H9 (cell line): Measurements from ENCODE around the gene PLAC8. TPM values are rescaled to one million over a fixed set of nuclear protein-coding genes. Genes with fewer than 3 reads are reported as not detected.

Experiments
- DNase-seq: peaks from one replicate; pipeline ENCODE4 v3.0.0-alpha.2; 2017
- H2AFZ ChIP-seq: one replicate; pipeline ENCODE4 v1.6.1; 2013; ENCODE audit warnings: mild to moderate bottlenecking, low read length, control low read depth, moderate library complexity
- H2AK5ac ChIP-seq: 2 replicates; pipeline ENCODE4 v1.6.1; 2013; ENCODE audit warnings: low read length, control low read depth, mixed read lengths; ENCODE audit not compliant: insufficient read length
- H2BK120ac ChIP-seq: one replicate; pipeline ENCODE4 v1.6.1; 2013; ENCODE audit warnings: low read depth, mild to moderate bottlenecking, low read length, control low read depth, inconsistent platforms; ENCODE audit not compliant: poor library complexity, severe bottlenecking
- H2BK12ac ChIP-seq: 2 replicates; pipeline ENCODE4 v1.6.1; 2013; ENCODE audit warnings: low read length, control low read depth, mixed read lengths, low read depth; ENCODE audit not compliant: insufficient read length
- H2BK15ac ChIP-seq: 2 replicates; pipeline ENCODE4 v1.6.1; 2013; ENCODE audit warnings: low read depth, low read length, control low read depth
- H2BK20ac ChIP-seq: one replicate; pipeline ENCODE4 v1.6.1; 2013; ENCODE audit warnings: low read depth, mild to moderate bottlenecking, low read length, control low read depth, inconsistent platforms; ENCODE audit not compliant: poor library complexity, severe bottlenecking
- H2BK5ac ChIP-seq: 2 replicates; pipeline ENCODE4 v1.6.1; 2013; ENCODE audit warnings: low read length, control low read depth, mixed read lengths; ENCODE audit not compliant: insufficient read length
- H3K14ac ChIP-seq: 2 replicates; pipeline ENCODE4 v1.6.1; 2013; ENCODE audit warnings: low read length, control low read depth; ENCODE audit not compliant: insufficient read depth
- H3K18ac ChIP-seq: 2 replicates; pipeline ENCODE4 v1.6.1; 2013; ENCODE audit warnings: low read depth, mild to moderate bottlenecking, mixed read lengths, low read length, control low read depth; ENCODE audit not compliant: insufficient read length
- H3K23ac ChIP-seq: 2 replicates; pipeline ENCODE4 v1.6.1; 2013; ENCODE audit warnings: low read length, control low read depth, mixed read lengths, low read depth; ENCODE audit not compliant: insufficient read length
- H3K23me2 ChIP-seq: 2 replicates; pipeline ENCODE4 v1.6.1; 2013; ENCODE audit warnings: low read depth, mild to moderate bottlenecking, mixed read lengths, low read length, control low read depth; ENCODE audit not compliant: insufficient read length, poor library complexity, severe bottlenecking
- H3K27ac ChIP-seq: 2 replicates; pipeline ENCODE4 v1.5.1; 2013; ENCODE audit warnings: low read length, control low read depth, mixed read lengths, low read depth; ENCODE audit not compliant: insufficient read length
- H3K27me3 ChIP-seq: 2 replicates; pipeline ENCODE4 v1.6.1; 2013; ENCODE audit warnings: low read length, control low read depth, inconsistent platforms; ENCODE audit not compliant: insufficient read depth
- H3K4ac ChIP-seq: 2 replicates; pipeline ENCODE4 v1.6.1; 2013; ENCODE audit warnings: low read depth, mild to moderate bottlenecking, control low read depth, inconsistent platforms, low read length, moderate library complexity
- H3K4me1 ChIP-seq: 2 replicates; pipeline ENCODE4 v1.6.1; 2013; ENCODE audit warnings: low read length, control low read depth, inconsistent platforms; ENCODE audit not compliant: insufficient read depth
- H3K4me2 ChIP-seq: 2 replicates; pipeline ENCODE4 v1.6.1; 2013; ENCODE audit warnings: low read length, control low read depth, mixed read lengths; ENCODE audit not compliant: insufficient read length, insufficient read depth
- H3K56ac ChIP-seq: 2 replicates; pipeline ENCODE4 v1.6.1; 2013; ENCODE audit warnings: low read depth, mild to moderate bottlenecking, mixed read lengths, low read length, control low read depth; ENCODE audit not compliant: insufficient read length
- H3K79me1 ChIP-seq: 2 replicates; pipeline ENCODE4 v1.6.1; 2013; ENCODE audit warnings: low read depth, mild to moderate bottlenecking, moderate library complexity, low read length, control low read depth, inconsistent platforms; ENCODE audit not compliant: insufficient read depth, poor library complexity, severe bottlenecking
- H3K79me2 ChIP-seq: 2 replicates; pipeline ENCODE4 v1.6.1; 2013; ENCODE audit warnings: low read length, control low read depth, inconsistent platforms; ENCODE audit not compliant: insufficient read depth
- H3K9ac ChIP-seq: 2 replicates; pipeline ENCODE4 v1.6.1; 2013; ENCODE audit warnings: low read length, control low read depth, mixed read lengths; ENCODE audit not compliant: insufficient read length; ENCODE audit errors: extremely low read depth
- H3K9me3 ChIP-seq: one replicate; pipeline ENCODE4 v1.6.1; 2013; ENCODE audit warnings: low read depth, low read length, inconsistent platforms; ENCODE audit not compliant: control insufficient read depth
- H3T11ph ChIP-seq: one replicate; pipeline ENCODE4 v1.6.1; 2013; ENCODE audit warnings: mild to moderate bottlenecking, low read length, control low read depth, inconsistent platforms
- H4K20me1 ChIP-seq: one replicate; pipeline ENCODE4 v1.6.1; 2013; ENCODE audit not compliant: control insufficient read depth, insufficient read length, insufficient read depth
- H4K5ac ChIP-seq: 2 replicates; pipeline ENCODE4 v1.6.1; 2013; ENCODE audit warnings: low read depth, mild to moderate bottlenecking, mixed read lengths, low read length, control low read depth; ENCODE audit not compliant: insufficient read length
- H4K8ac ChIP-seq: replicated peaks from 2 replicates; pipeline ENCODE4 v1.6.1; 2013; ENCODE audit warnings: low read length, control low read depth, mixed read lengths, low read depth; ENCODE audit not compliant: insufficient read length
- H4K91ac ChIP-seq: 2 replicates; pipeline ENCODE4 v1.6.1; 2013; ENCODE audit warnings: low read depth, mild to moderate bottlenecking, moderate library complexity, mixed read lengths, low read length, control low read depth; ENCODE audit not compliant: insufficient read length
- H3K27ac Mint-ChIP-seq, 3 experiments: 2 replicates in 2 of 3; 3 replicates in 1 of 3; pipeline ENCODE4 v1.8.0; 2020 to 2021; ENCODE audit warnings: mixed read lengths in 3 of 3, mild to moderate bottlenecking in 1 of 3, moderate library complexity in 1 of 3
- H3K27me3 Mint-ChIP-seq: 2 replicates; pipeline ENCODE4 v1.8.0; 2021; ENCODE audit warnings: low read depth, mild to moderate bottlenecking, moderate library complexity, mixed read lengths
- H3K36me3 Mint-ChIP-seq, 3 experiments: 2 replicates in 2 of 3; 3 replicates in 1 of 3; pipeline ENCODE4 v1.8.0; 2020 to 2021; ENCODE audit warnings: low read depth in 3 of 3, mixed read lengths in 3 of 3; ENCODE audit not compliant: insufficient read depth in 1 of 3
- H3K4me1 Mint-ChIP-seq, 2 experiments: 2 replicates each; pipeline ENCODE4 v1.8.0; 2020; ENCODE audit warnings: mixed read lengths in 2 of 2
- H3K4me3 Mint-ChIP-seq, 2 experiments: 2 replicates in 1 of 2; 3 replicates in 1 of 2; pipeline ENCODE4 v1.8.0; 2020 to 2021; ENCODE audit warnings: mild to moderate bottlenecking in 2 of 2, mixed read lengths in 2 of 2, moderate library complexity in 1 of 2
- H3K9me3 Mint-ChIP-seq, 2 experiments: 2 replicates in 1 of 2; 3 replicates in 1 of 2; pipeline ENCODE4 v1.8.0; 2020; ENCODE audit warnings: mild to moderate bottlenecking in 2 of 2, mixed read lengths in 2 of 2, moderate library complexity in 1 of 2
- CTCF ChIP-seq: fragments of 200-600 bp; sonication (generic); conservative IDR thresholded peaks from 3 replicates; pipeline ENCODE4 v1.8.0; 2021; ENCODE audit warnings: antibody characterized with exemption, mild to moderate bottlenecking
- WGBS: extraction: QIAGEN DNeasy Blood & Tissue Kit; methylation state at CpG from one replicate; pipeline ENCODE4 v1.1.7; 2013; ENCODE audit warnings: missing lambda C conversion rate, low lambda C conversion rate, mixed read lengths; ENCODE audit not compliant: insufficient read length; ENCODE audit errors: extremely low coverage; 5-methylcytosine and 5-hydroxymethylcytosine counted together
- total RNA-seq: library from RNA; stranded (reverse); gene quantifications from 2 replicates; pipeline ENCODE4 v1.2.1, GENCODE V29; 2021

PLAC8 gene
- total RNA-seq, 1 experiment from 2014 or later: 1.6 TPM

GRCh38 chr4:83096397-83096796 is 18.1 kb downstream of the PLAC8 start:
- Histone ChIP-seq H3K27me3 (no peaks in the 10 kb centered on the region), H3K14ac (no peak overlapping the region), H3K56ac (no peak overlapping the region), H2BK20ac (no peak overlapping the region), H3T11ph (no peak overlapping the region), H3K23ac (no peak overlapping the region), H4K91ac (no peak overlapping the region), H3K9ac (no peak overlapping the region), H3K4me2 (no peak overlapping the region), H2AFZ (no peak overlapping the region), H4K20me1 (no peaks in the 10 kb centered on the region), H3K4ac (no peak overlapping the region), H3K27ac (no peak overlapping the region), H3K18ac (no peak overlapping the region), H4K8ac (no peak overlapping the region), H2AK5ac (no peak overlapping the region), H2BK15ac (no peak overlapping the region), H3K23me2 (no peaks in the 10 kb centered on the region), H3K9me3 (no peaks in the 10 kb centered on the region), H4K5ac (no peak overlapping the region), H2BK120ac (no peak overlapping the region), H3K4me1 (no peaks in the 10 kb centered on the region), H3K79me1 (no peaks in the 10 kb centered on the region), H2BK5ac (no peak overlapping the region), H2BK12ac (no peak overlapping the region), H3K79me2 (no peaks in the 10 kb centered on the region)
- no peaks in the 10 kb centered on the region; a peak in 1 of 7 replicates for H3K36me3 Mint-ChIP-seq
- no peak overlapping the region for H3K4me3 Mint-ChIP-seq
- H3K27me3 Mint-ChIP-seq: no peaks in the 10 kb centered on the region
- no peak for TF ChIP-seq CTCF
- no CpG with 5 or more reads among the region's 2 CpGs for WGBS
- no peaks in the 10 kb centered on the region; a peak in 1 of 5 replicates for H3K9me3 Mint-ChIP-seq
- H3K4me1 Mint-ChIP-seq: peaks cover 4% of the 10 kb centered on the region in 2 experiments; a peak in 1 of 4 replicates
- no peak overlapping the region for H3K27ac Mint-ChIP-seq
- DNase-seq: no peak
